ENCODE measurements around the gene LRRC14B. TPM values are rescaled to one million over a fixed set of nuclear protein-coding genes. Genes with fewer than 3 reads are reported as not detected.

The LRRC14B gene
- total RNA-seq, 1 donor from 2014 or later, result 0.22 TPM

GRCh38 chr5:203246-203930 is 12.1 kb downstream of the LRRC14B start:
- Mint-ChIP-seq H3K27ac (no peak overlapping the region), H3K4me1 (peaks cover 6% of the 10 kb centered on the region), H3K27me3 (ENCODE audit: low read depth) (no peaks in the 10 kb centered on the region), H3K36me3 (peaks cover 18% of the 10 kb centered on the region), H3K9me3 (no peaks in the 10 kb centered on the region), H3K4me3 (no peak overlapping the region)
- no peak for DNase-seq (ENCODE audit: low spot score in 2 of 2, unreplicated experiment in 2 of 2)
- no peak for TF ChIP-seq CTCF (IDR thresholded peaks at IDR 0.05; ENCODE audit: unreplicated experiment)

GRCh38 chr5:204001-204400 is 12.7 kb downstream of the LRRC14B start:
- Mint-ChIP-seq H3K4me1 (peaks cover 6% of the 10 kb centered on the region), H3K4me3 (no peak overlapping the region), H3K27me3 (ENCODE audit: low read depth) (no peaks in the 10 kb centered on the region), H3K9me3 (no peaks in the 10 kb centered on the region), H3K36me3 (peaks cover 18% of the 10 kb centered on the region), H3K27ac (no peak overlapping the region)
- no peak for TF ChIP-seq CTCF (IDR thresholded peaks at IDR 0.05; ENCODE audit: unreplicated experiment)
- DNase-seq (ENCODE audit: low spot score in 2 of 2, unreplicated experiment in 2 of 2), result no peak

GRCh38 chr5:204462-204861 is 13.2 kb downstream of the LRRC14B start:
- no peak for TF ChIP-seq CTCF (IDR thresholded peaks at IDR 0.05; ENCODE audit: unreplicated experiment)
- no peak for DNase-seq (ENCODE audit: low spot score in 2 of 2, unreplicated experiment in 2 of 2)

GRCh38 chr5:204966-205670 is 13.8 kb downstream of the LRRC14B start:
- no peaks in the 10 kb centered on the region for H3K27me3 Mint-ChIP-seq (ENCODE audit: low read depth)
- TF ChIP-seq CTCF (IDR thresholded peaks at IDR 0.05; ENCODE audit: unreplicated experiment), result no peak
- H3K36me3 Mint-ChIP-seq, result peaks cover 18% of the 10 kb centered on the region
- no peak for DNase-seq (ENCODE audit: low spot score in 2 of 2, unreplicated experiment in 2 of 2)
- no peaks in the 10 kb centered on the region for H3K9me3 Mint-ChIP-seq
- H3K4me1 Mint-ChIP-seq, result peaks cover 6% of the 10 kb centered on the region
- H3K27ac Mint-ChIP-seq, result no peak overlapping the region
- H3K4me3 Mint-ChIP-seq, result no peak overlapping the region

More at GRCh38 chr5:204462-204861, 13.2 kb downstream of the LRRC14B start:
- Mint-ChIP-seq H3K9me3 (no peaks in the 10 kb centered on the region), H3K36me3 (peaks cover 18% of the 10 kb centered on the region), H3K4me1 (peaks cover 6% of the 10 kb centered on the region), H3K27ac (no peak overlapping the region), H3K27me3 (ENCODE audit: low read depth) (no peaks in the 10 kb centered on the region), H3K4me3 (no peak overlapping the region)

- H3K4me3 Mint-ChIP-seq, result no peak overlapping the region
- peaks cover 6% of the 10 kb centered on the region for H3K4me1 Mint-ChIP-seq
- DNase-seq (ENCODE audit: low spot score in 2 of 2, unreplicated experiment in 2 of 2), result no peak
- no peak for TF ChIP-seq CTCF (IDR thresholded peaks at IDR 0.05; ENCODE audit: unreplicated experiment)
- H3K36me3 Mint-ChIP-seq, result peaks cover 18% of the 10 kb centered on the region
- H3K9me3 Mint-ChIP-seq, result no peaks in the 10 kb centered on the region
- H3K27me3 Mint-ChIP-seq (ENCODE audit: low read depth), result no peaks in the 10 kb centered on the region
- no peak overlapping the region for H3K27ac Mint-ChIP-seq
Observed at GRCh38 chr5:206406-206805, 15.1 kb downstream of the LRRC14B start.

Measured in mesothelial cell of epicardium (in vitro differentiated cells).